Gastroesophageal sphincter (tissue), 3 donors: ENCODE measurements around the gene EHBP1.

ENCODE experiments used
- CTCF ChIP-seq, 4 experiments: fragments of 200-600 bp in 2 of 4; fragments of 450-650 bp in 2 of 4; sonication (generic) in 1 of 4; IDR thresholded peaks; one replicate each; pipeline ENCODE4 v1.5.1; 2017 to 2019; ENCODE audit warnings: antibody characterized with exemption in 4 of 4, mild to moderate bottlenecking in 2 of 4, moderate library complexity in 2 of 4
- EP300 ChIP-seq: sonication (generic); formaldehyde crosslinking; IDR thresholded peaks from one replicate; pipeline ENCODE4 v1.6.1; 2017; ENCODE audit warnings: antibody characterized with exemption, mild to moderate bottlenecking
- POLR2A ChIP-seq, 2 donors: fragments of 450-650 bp; IDR thresholded peaks; one replicate each; pipeline ENCODE4 v1.6.1; 2017; ENCODE audit warnings: antibody characterized with exemption in 2 of 2, mild to moderate bottlenecking in 2 of 2, moderate library complexity in 1 of 2
- POLR2AphosphoS5 ChIP-seq: sonication (generic); formaldehyde crosslinking; IDR thresholded peaks from one replicate; pipeline ENCODE4 v1.6.1; 2017; ENCODE audit warnings: antibody characterized with exemption

GRCh38 chr2:62844311-62845090 is 139.0 kb downstream of the EHBP1 start:
- TF ChIP-seq CTCF (IDR thresholded peaks at IDR 0.05) = no peak
- TF ChIP-seq EP300 = no peak
- TF ChIP-seq POLR2A (IDR thresholded peaks at IDR 0.05) = no peak
- TF ChIP-seq POLR2AphosphoS5 = no peak
